ENCODE measurements around the gene ANTXR1. TPM values are rescaled to one million over a fixed set of nuclear protein-coding genes. Genes with fewer than 3 reads are reported as not detected.

ANTXR1 gene
- total RNA-seq, 1 experiment from 2014 or later: 181 TPM

GRCh38 chr2:69241664-69242514, 228.9 kb downstream of the ANTXR1 start:
- no peak overlapping the region for H3K4me3 ChIP-seq (ENCODE audit: low read depth, low read length, poor library complexity, severe bottlenecking)
- ChIA-PET CTCF (no interaction called here), POLR2A (ENCODE audit: low non-redundant PET) (no interaction called here)
- no peaks in the 10 kb centered on the region for H3K9me3 ChIP-seq (ENCODE audit: low read depth, low read length, poor library complexity, severe bottlenecking)
- H3K27me3 ChIP-seq (replicated peaks; ENCODE audit: insufficient read depth, low read depth, low read length, poor library complexity): no peaks in the 10 kb centered on the region
- peaks cover 21% of the 10 kb centered on the region for H3K4me1 ChIP-seq (ENCODE audit: insufficient read depth, low read length, poor library complexity, severe bottlenecking)
- H3K36me3 ChIP-seq (ENCODE audit: insufficient read depth, low read length, poor library complexity, severe bottlenecking): peaks cover 15% of the 10 kb centered on the region
- no peak overlapping the region for H3K27ac ChIP-seq (ENCODE audit: low read depth, low read length, poor library complexity, severe bottlenecking)
- DNase-seq (ENCODE audit: low spot score): no peak
- no TSS peak for BruUV-seq (replicated peaks)
- TF ChIP-seq EZH2 (IDR thresholded peaks at IDR 0.05; ENCODE audit: borderline replicate concordance, low read depth, low read length, poor library complexity, severe bottlenecking): no peak
- TF ChIP-seq CTCF (conservative IDR thresholded peaks at IDR 0.05; ENCODE audit: low read depth, low read length): no peak
- intact Hi-C loops (cut with micrococcal nuclease; ENCODE audit: unreplicated experiment): no loop called here

DNA sequence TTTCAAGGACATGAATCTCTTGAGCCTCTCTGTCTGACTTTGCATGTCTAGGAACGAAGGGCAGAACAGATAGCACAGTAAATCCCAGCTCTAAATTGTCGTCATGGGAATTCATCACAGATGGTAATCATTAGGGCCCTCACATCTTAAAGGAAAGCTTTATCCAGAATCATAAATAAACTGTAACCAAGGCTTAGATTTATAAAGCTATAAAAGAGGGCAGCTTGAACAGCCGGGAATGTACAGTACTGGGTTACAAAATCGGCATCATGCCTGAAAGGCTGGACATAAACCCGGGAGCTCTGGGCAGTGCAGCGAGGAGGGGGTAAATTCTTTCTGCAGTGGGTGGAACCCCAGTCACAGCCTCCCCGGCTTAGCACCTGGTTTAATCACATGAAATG, 229.7 kb downstream of the ANTXR1 start:
- Histone ChIP-seq H3K4me1 (ENCODE audit: insufficient read depth, low read length, poor library complexity, severe bottlenecking) (peaks cover 21% of the 10 kb centered on the region), H3K4me3 (ENCODE audit: low read depth, low read length, poor library complexity, severe bottlenecking) (no peak overlapping the region), H3K36me3 (ENCODE audit: insufficient read depth, low read length, poor library complexity, severe bottlenecking) (peaks cover 16% of the 10 kb centered on the region), H3K9me3 (ENCODE audit: low read depth, low read length, poor library complexity, severe bottlenecking) (no peaks in the 10 kb centered on the region), H3K27me3 (replicated peaks; ENCODE audit: insufficient read depth, low read depth, low read length, poor library complexity) (no peaks in the 10 kb centered on the region), H3K27ac (ENCODE audit: low read depth, low read length, poor library complexity, severe bottlenecking) (peak overlapping the region; percentile 32)
- ChIA-PET CTCF (no interaction called here), POLR2A (ENCODE audit: low non-redundant PET) (no interaction called here)
- no TSS peak for BruUV-seq (replicated peaks)
- intact Hi-C loops (cut with micrococcal nuclease; ENCODE audit: unreplicated experiment): no loop called here
- TF ChIP-seq EZH2 (IDR thresholded peaks at IDR 0.05; ENCODE audit: borderline replicate concordance, low read depth, low read length, poor library complexity, severe bottlenecking) (no peak), CTCF (conservative IDR thresholded peaks at IDR 0.05; ENCODE audit: low read depth, low read length) (no peak)
- DNase-seq (ENCODE audit: low spot score): peak; percentile 77

GRCh38 chr2:69243652-69244051, 230.7 kb downstream of the ANTXR1 start:
- BruUV-seq (replicated peaks): no TSS peak
- ChIA-PET POLR2A (ENCODE audit: low non-redundant PET) (no interaction called here), CTCF (no interaction called here)
- Histone ChIP-seq H3K27ac (ENCODE audit: low read depth, low read length, poor library complexity, severe bottlenecking) (peak overlapping the region; percentile 32), H3K4me1 (ENCODE audit: insufficient read depth, low read length, poor library complexity, severe bottlenecking) (peaks cover 21% of the 10 kb centered on the region), H3K4me3 (ENCODE audit: low read depth, low read length, poor library complexity, severe bottlenecking) (no peak overlapping the region), H3K9me3 (ENCODE audit: low read depth, low read length, poor library complexity, severe bottlenecking) (no peaks in the 10 kb centered on the region), H3K27me3 (replicated peaks; ENCODE audit: insufficient read depth, low read depth, low read length, poor library complexity) (no peaks in the 10 kb centered on the region), H3K36me3 (ENCODE audit: insufficient read depth, low read length, poor library complexity, severe bottlenecking) (peaks cover 16% of the 10 kb centered on the region)
- no peak for DNase-seq (ENCODE audit: low spot score)
- TF ChIP-seq EZH2 (IDR thresholded peaks at IDR 0.05; ENCODE audit: borderline replicate concordance, low read depth, low read length, poor library complexity, severe bottlenecking): no peak
- intact Hi-C loops (cut with micrococcal nuclease; ENCODE audit: unreplicated experiment): no loop called here

GRCh38 chr2:69244882-69245281, 231.9 kb downstream of the ANTXR1 start:
- ChIA-PET CTCF (no interaction called here), POLR2A (ENCODE audit: low non-redundant PET) (no interaction called here)
- no TSS peak for BruUV-seq (replicated peaks)
- Histone ChIP-seq H3K27me3 (replicated peaks; ENCODE audit: insufficient read depth, low read depth, low read length, poor library complexity) (no peaks in the 10 kb centered on the region), H3K27ac (ENCODE audit: low read depth, low read length, poor library complexity, severe bottlenecking) (no peak overlapping the region), H3K36me3 (ENCODE audit: insufficient read depth, low read length, poor library complexity, severe bottlenecking) (peaks cover 16% of the 10 kb centered on the region), H3K9me3 (ENCODE audit: low read depth, low read length, poor library complexity, severe bottlenecking) (no peaks in the 10 kb centered on the region), H3K4me1 (ENCODE audit: insufficient read depth, low read length, poor library complexity, severe bottlenecking) (peaks cover 21% of the 10 kb centered on the region), H3K4me3 (ENCODE audit: low read depth, low read length, poor library complexity, severe bottlenecking) (no peak overlapping the region)
- TF ChIP-seq EZH2 (IDR thresholded peaks at IDR 0.05; ENCODE audit: borderline replicate concordance, low read depth, low read length, poor library complexity, severe bottlenecking): no peak
- TF ChIP-seq CTCF (conservative IDR thresholded peaks at IDR 0.05; ENCODE audit: low read depth, low read length): no peak
- intact Hi-C loops (cut with micrococcal nuclease; ENCODE audit: unreplicated experiment): no loop called here
- DNase-seq (ENCODE audit: low spot score): no peak

Data from A673 (cell line).